ENCODE results near the gene NIPBL. TPM values are rescaled to one million over a fixed set of nuclear protein-coding genes. Genes with fewer than 3 reads are reported as not detected.

Gene NIPBL
- total RNA-seq, 1 experiment from 2014 or later = 48.3 TPM

DNA sequence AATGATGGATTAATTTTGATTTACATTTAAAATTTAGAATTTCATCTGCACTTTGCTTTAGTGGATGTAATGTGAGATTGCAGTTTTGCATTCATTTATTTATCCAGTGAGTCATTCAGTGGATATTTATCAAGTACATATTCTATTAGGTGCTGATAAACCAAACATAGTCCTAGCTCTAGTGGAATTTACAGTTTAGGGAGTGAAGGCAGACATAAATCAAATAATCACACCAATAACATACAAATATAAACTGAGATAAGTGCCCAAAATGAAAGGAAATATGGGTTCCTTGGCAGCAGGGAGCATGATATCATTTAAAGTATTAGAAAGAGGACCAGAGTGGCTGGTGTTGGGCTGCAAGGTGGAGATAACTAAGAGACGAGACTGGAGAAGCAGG, 14.7 kb upstream of the NIPBL start:
- ATAC-seq = no peak
- H3K4me1 Mint-ChIP-seq = peaks cover 8% of the 10 kb centered on the region
- DNase-seq (ENCODE audit: low spot score) = no peak
- ChIA-PET CTCF (no interaction called here), POLR2A (no interaction called here)
- no peak overlapping the region for H3K4me3 Mint-ChIP-seq
- peaks cover 10% of the 10 kb centered on the region for H3K9me3 Mint-ChIP-seq
- no peak overlapping the region for H3K27ac Mint-ChIP-seq
- TF ChIP-seq OVOL2 (CRISPR knock-in tag; IDR thresholded peaks at IDR 0.05; ENCODE audit: borderline replicate concordance) = no peak
- no peak for TF ChIP-seq ERG (CRISPR knock-in tag; IDR thresholded peaks at IDR 0.05)
- TF ChIP-seq PRRX2 (CRISPR knock-in tag; IDR thresholded peaks at IDR 0.05) = no peak
- TF ChIP-seq SMAD4 (CRISPR knock-in tag; IDR thresholded peaks at IDR 0.05) = no peak
- TF ChIP-seq, protein P1, sequence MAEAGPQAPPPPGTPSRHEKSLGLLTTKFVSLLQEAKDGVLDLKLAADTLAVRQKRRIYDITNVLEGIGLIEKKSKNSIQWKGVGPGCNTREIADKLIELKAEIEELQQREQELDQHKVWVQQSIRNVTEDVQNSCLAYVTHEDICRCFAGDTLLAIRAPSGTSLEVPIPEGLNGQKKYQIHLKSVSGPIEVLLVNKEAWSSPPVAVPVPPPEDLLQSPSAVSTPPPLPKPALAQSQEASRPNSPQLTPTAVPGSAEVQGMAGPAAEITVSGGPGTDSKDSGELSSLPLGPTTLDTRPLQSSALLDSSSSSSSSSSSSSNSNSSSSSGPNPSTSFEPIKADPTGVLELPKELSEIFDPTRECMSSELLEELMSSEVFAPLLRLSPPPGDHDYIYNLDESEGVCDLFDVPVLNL (CRISPR knock-in tag; IDR thresholded peaks at IDR 0.05; ENCODE audit: borderline replicate concordance, low read depth) = no peak
- no peak for TF ChIP-seq ESRRA (CRISPR knock-in tag; IDR thresholded peaks at IDR 0.05; ENCODE audit: borderline replicate concordance)
- no peaks in the 10 kb centered on the region for H3K36me3 Mint-ChIP-seq
- no peaks in the 10 kb centered on the region for H3K27me3 Mint-ChIP-seq (ENCODE audit: low read depth)

- CTCF ChIA-PET = interaction anchor here (0.6 to 2.3 kb wide), 15 partner anchors 8 to 144 kb away, joined by 3 to 23 read pairs (median 4); no protein-coding TSS in a partner anchor
- H3K27me3 Mint-ChIP-seq (ENCODE audit: low read depth) = no peaks in the 10 kb centered on the region
- DNase-seq (ENCODE audit: low spot score) = no peak
- peaks cover 14% of the 10 kb centered on the region for H3K4me1 Mint-ChIP-seq
- no peak overlapping the region for H3K4me3 Mint-ChIP-seq
- ATAC-seq = peak; percentile 82
- H3K36me3 Mint-ChIP-seq = no peaks in the 10 kb centered on the region; the same call in 1 of the 2 replicates
- peaks cover 4% of the 10 kb centered on the region for H3K9me3 Mint-ChIP-seq
- POLR2A ChIA-PET = no interaction called here
- H3K27ac Mint-ChIP-seq = no peak overlapping the region
- no peak for TF ChIP-seq NR2C2 (CRISPR knock-in tag; IDR thresholded peaks at IDR 0.05)
- TF ChIP-seq, protein P2, sequence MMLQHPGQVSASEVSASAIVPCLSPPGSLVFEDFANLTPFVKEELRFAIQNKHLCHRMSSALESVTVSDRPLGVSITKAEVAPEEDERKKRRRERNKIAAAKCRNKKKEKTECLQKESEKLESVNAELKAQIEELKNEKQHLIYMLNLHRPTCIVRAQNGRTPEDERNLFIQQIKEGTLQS (CRISPR knock-in tag; conservative IDR thresholded peaks at IDR 0.05) = no peak
- TF ChIP-seq FOXP4 (CRISPR knock-in tag; IDR thresholded peaks at IDR 0.05) = no peak
- no peak for TF ChIP-seq MXD4 (CRISPR knock-in tag; IDR thresholded peaks at IDR 0.05; ENCODE audit: borderline replicate concordance)
- no peak for TF ChIP-seq IRF2 (CRISPR knock-in tag; IDR thresholded peaks at IDR 0.05; ENCODE audit: borderline replicate concordance, low read depth)
- no peak for TF ChIP-seq HMGA2 (CRISPR knock-in tag; IDR thresholded peaks at IDR 0.05)
- no peak for TF ChIP-seq ESRRA (CRISPR knock-in tag; IDR thresholded peaks at IDR 0.05; ENCODE audit: borderline replicate concordance)
- TF ChIP-seq ZNF138 (CRISPR knock-in tag; conservative IDR thresholded peaks at IDR 0.05) = no peak
- TF ChIP-seq, protein P3, sequence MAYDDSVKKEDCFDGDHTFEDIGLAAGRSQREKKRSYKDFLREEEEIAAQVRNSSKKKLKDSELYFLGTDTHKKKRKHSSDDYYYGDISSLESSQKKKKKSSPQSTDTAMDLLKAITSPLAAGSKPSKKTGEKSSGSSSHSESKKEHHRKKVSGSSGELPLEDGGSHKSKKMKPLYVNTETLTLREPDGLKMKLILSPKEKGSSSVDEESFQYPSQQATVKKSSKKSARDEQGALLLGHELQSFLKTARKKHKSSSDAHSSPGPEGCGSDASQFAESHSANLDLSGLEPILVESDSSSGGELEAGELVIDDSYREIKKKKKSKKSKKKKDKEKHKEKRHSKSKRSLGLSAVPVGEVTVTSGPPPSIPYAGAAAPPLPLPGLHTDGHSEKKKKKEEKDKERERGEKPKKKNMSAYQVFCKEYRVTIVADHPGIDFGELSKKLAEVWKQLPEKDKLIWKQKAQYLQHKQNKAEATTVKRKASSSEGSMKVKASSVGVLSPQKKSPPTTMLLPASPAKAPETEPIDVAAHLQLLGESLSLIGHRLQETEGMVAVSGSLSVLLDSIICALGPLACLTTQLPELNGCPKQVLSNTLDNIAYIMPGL (CRISPR knock-in tag; IDR thresholded peaks at IDR 0.05) = no peak
- TF ChIP-seq AR (CRISPR knock-in tag; IDR thresholded peaks at IDR 0.05) = no peak
- TF ChIP-seq AFF4 (CRISPR knock-in tag; IDR thresholded peaks at IDR 0.05; ENCODE audit: borderline replicate concordance) = no peak
- TF ChIP-seq, protein P4, sequence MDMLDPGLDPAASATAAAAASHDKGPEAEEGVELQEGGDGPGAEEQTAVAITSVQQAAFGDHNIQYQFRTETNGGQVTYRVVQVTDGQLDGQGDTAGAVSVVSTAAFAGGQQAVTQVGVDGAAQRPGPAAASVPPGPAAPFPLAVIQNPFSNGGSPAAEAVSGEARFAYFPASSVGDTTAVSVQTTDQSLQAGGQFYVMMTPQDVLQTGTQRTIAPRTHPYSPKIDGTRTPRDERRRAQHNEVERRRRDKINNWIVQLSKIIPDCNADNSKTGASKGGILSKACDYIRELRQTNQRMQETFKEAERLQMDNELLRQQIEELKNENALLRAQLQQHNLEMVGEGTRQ (CRISPR knock-in tag; IDR thresholded peaks at IDR 0.05) = peak; percentile 35; the same call in 1 of the 2 replicates
- no peak for TF ChIP-seq KAT7 (CRISPR knock-in tag; IDR thresholded peaks at IDR 0.05; ENCODE audit: borderline replicate concordance)
- TF ChIP-seq JAZF1 (CRISPR knock-in tag; IDR thresholded peaks at IDR 0.05) = no peak
Observed at GRCh38 chr5:36870399-36871040, 6.0 kb upstream of the NIPBL start.

All from WTC11 (cell line).